Prostate gland (tissue), 2 donors: ENCODE data around the gene ALOX5AP.

Source experiments
- POLR2AphosphoS5 ChIP-seq: sonication (generic); formaldehyde crosslinking; IDR thresholded peaks from one replicate; pipeline ENCODE4 v1.6.1; 2017; ENCODE audit warnings: antibody characterized with exemption
- TF ChIP-seq, protein P1 (sequence below), 4 experiments: fragments of 200-600 bp in 2 of 4; fragments of 450-650 bp in 2 of 4; sonication (generic) in 2 of 4; IDR thresholded peaks; 1 replicate in 3 of 4; 2 replicates in 1 of 4; pipeline ENCODE4 v1.5.1; 2016 to 2019; ENCODE audit warnings: antibody characterized with exemption in 4 of 4, mild to moderate bottlenecking in 2 of 4, moderate library complexity in 2 of 4

DNA sequence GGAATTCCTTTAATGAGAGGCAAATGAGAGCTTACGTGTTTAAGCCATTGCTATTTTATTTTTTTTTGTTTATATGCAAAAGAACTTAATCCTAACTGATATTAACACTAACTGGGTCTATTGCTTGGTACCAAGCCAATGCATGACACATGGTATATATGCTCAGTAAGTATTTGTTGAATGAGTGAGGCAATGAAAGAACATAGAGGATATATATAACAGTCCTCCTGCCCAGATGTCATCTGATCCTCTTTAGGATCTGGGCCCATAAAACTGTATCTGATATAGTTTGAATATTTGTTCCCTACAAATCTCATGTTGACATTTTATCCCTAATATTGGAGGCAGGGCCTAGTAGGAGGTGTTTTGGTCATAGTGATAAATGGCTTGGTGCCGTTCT is 13.0 kb upstream of the ALOX5AP start:
- TF ChIP-seq, protein P1, sequence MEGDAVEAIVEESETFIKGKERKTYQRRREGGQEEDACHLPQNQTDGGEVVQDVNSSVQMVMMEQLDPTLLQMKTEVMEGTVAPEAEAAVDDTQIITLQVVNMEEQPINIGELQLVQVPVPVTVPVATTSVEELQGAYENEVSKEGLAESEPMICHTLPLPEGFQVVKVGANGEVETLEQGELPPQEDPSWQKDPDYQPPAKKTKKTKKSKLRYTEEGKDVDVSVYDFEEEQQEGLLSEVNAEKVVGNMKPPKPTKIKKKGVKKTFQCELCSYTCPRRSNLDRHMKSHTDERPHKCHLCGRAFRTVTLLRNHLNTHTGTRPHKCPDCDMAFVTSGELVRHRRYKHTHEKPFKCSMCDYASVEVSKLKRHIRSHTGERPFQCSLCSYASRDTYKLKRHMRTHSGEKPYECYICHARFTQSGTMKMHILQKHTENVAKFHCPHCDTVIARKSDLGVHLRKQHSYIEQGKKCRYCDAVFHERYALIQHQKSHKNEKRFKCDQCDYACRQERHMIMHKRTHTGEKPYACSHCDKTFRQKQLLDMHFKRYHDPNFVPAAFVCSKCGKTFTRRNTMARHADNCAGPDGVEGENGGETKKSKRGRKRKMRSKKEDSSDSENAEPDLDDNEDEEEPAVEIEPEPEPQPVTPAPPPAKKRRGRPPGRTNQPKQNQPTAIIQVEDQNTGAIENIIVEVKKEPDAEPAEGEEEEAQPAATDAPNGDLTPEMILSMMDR (IDR thresholded peaks at IDR 0.05): no peak
- no peak for TF ChIP-seq POLR2AphosphoS5
